HG03520 (cell line): Measurements from ENCODE around the gene SOD2.
"Not testable (repeated sequence)": the region's sequence is repeated elsewhere in the genome, so short reads cannot be mapped to it uniquely, and the experiment has no call there.

ENCODE experiments used
- ATAC-seq: cut with Tn5 transposase; IDR thresholded peaks from one replicate; pipeline ENCODE4 v1.9.1; 2021; ENCODE audit warnings: mild to moderate bottlenecking, moderate library complexity; ENCODE audit not compliant: unreplicated experiment

Gene SOD2

DNA sequence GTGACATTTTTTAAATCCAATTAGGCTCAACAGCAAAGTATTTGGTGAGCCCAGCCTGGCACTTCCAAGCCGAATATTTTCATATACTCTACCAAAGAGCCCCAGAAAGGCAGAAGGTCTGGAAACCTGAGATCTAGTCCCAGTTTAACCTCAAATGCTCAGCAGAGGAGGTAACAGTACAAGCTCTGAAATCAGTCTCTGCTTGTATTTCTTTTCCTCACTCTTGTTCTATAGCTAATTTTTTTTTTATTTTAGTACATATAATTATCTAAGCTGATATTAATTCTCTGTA, 9.1 kb downstream of the SOD2 start:
- ATAC-seq = no peak

DNA sequence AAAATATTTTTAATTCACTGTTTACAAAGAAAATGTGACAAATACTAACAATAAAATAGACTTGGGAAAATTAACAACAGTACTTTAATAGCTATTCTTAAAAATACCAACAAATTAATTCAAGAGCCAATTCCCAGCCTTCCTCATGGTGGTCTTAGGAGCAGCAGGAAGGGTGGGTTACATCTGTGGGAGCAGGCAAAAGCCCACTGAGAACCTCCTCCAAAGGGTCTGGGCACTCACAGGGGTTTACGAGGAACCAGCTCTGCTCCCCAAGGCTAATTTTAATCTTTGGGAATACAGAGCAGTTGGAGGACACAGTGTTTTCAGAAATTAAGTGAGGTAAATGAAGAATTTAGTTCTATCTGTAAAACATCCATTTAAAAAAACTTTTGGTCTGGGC, 10.2 kb downstream of the SOD2 start:
- no peak for ATAC-seq

DNA sequence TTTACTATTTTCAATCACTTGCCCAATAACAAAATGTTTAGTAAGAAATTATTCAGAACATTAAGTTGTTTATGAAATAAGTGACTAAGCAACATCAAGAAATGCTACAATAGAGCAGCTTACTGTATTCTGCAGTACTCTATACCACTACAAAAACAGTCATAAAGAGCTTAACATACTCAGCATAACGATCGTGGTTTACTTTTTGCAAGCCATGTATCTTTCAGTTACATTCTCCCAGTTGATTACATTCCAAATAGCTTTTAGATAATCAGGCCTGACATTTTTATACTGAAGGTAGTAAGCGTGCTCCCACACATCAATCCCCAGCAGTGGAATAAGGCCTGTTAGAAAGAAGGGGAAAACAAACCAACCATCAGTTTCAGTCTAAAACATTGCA, 10.7 kb downstream of the SOD2 start:
- ATAC-seq = no peak

DNA sequence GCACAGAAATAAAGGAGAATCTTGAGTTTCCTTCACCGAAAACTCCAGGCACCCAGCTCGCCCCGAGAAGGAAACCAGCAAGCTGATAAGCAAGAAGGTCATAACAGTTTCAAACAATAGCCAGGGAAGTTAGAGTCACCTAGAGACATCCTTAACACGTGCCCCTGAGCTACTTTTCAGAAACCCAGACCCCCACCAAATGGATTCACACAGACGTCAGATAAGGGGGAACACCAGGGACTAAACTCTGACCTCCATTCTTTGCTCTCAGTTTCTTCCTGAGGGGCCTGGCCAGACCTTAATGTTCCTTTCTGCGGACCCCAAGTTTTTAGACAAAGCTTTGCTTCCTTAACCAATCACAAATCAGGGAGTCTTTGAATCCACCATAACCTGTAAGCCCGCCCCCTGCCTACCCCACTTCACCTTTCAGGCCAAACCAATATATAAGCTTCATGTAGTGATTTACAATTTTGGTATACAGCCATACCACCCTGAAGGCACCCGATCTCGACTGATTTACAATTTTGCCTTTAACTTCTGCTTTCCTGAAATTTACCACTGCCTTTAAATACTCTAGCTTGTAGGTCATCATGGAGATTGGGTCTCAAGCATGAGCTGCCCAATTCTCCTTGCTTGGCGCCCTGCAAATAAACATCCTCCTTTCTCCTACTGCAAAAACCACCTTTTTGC, 11.7 kb downstream of the SOD2 start:
- no peak for ATAC-seq

DNA sequence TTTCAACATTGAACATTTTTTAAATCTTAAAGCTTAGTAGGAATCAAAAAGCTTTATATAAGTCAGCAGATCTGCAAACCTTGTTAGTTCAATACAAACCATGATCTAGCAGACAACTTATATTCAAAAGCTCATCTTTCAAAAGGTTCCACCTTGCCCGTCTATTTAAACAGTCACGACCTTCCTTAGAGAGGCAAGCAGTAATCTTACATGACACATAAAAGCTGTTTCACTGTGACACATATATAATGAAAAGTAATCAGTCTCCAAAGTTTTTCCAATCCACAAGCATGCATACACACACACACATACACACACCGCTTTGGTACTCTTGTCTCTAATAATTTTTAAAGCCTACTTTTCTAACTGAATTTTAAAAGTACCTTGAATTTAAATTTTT, 12.9 kb downstream of the SOD2 start:
- no peak for ATAC-seq

DNA sequence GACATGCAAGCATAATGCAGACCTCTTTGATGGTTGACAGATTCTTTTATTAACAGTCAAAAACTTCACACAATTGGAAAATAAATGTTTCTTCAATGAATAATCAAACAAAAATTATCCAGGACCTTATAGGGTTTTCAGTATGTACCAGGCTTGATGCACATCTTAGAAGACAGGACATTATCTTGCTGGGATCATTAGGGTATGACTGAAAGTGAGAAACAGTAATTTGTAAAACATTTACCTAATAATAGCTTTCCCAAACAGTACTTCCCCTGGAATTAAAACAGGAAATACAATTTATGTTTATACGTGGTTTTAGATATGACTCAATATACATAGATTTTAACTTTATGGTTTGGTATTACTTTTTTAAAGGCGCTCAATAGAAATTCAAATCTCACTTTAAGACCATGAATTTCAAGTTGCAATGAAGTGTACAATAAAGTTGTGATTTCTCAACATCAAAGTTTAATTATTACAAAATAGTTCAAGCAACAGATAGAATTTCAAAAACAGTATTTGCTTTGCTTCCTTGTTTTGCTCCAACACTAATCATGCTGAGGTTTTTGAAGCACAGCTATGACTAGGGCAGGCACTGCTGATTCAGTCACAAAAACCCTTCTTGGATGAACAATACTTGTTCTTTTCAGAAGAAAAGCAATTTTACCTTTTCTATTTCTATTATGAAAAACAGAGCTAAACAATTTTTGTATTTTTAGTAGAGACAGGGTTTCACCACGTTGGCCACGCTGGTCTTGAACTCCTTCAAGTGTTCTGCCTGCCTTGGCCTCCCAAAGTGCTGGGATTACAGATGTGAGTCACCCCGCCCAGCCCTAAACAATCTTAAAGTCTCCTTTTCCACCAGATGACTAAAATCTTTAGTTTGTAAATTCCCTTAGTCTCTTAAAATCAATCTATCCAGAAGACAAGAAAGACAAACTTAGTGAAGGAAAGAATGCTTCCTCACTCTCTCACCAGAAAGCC, 13.7 kb downstream of the SOD2 start:
- ATAC-seq = no peak

DNA sequence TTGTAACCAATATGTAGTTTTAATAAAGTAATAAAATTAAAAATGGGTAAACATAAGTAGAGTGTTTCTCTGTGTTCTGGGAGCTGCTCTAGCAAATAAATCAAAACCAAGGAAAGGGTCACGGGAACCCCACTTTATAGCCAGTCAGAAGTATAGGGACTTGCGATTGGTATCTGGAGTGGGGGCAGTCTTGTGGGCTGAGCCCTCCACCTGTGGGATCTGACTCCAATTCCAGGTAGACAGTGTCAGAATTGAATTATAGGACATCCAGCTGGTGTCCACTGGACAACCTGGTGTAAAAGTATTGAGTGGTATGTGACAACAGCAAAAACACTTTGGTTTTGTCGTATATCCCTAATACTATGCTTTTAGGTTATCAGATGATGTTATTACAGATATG, 14.5 kb downstream of the SOD2 start:
- no peak for ATAC-seq

DNA sequence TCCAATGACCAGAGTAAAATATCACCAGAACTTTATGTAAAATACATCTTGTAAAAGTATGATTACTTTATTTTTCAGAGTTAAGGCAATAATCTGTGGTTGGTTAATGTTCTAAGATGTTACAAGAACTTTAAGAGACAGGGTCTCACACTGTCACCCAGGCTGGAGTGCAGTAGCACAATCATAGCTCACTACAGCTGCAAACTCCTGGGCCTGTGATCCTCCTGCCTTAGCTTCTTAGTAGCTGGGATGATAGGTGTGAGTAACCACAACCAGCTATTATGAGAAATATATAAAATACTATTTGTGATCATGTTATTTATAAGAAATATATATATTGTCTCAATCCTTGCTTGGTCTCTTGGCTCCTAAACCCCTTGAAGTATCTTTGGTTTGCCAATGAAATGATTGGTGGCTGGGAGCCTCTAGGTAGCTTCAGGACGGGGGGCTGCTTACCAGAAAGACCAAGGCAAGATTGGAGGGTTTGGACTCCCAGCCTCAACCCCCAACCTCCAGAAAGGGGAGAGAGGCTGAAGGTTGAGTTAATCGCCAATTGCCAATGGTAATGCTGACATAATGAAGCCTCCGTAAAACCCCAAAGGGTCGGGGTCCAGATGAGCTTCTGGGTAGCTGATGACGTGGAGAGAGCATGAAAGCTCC, 15.4 kb downstream of the SOD2 start:
- ATAC-seq = no peak

DNA sequence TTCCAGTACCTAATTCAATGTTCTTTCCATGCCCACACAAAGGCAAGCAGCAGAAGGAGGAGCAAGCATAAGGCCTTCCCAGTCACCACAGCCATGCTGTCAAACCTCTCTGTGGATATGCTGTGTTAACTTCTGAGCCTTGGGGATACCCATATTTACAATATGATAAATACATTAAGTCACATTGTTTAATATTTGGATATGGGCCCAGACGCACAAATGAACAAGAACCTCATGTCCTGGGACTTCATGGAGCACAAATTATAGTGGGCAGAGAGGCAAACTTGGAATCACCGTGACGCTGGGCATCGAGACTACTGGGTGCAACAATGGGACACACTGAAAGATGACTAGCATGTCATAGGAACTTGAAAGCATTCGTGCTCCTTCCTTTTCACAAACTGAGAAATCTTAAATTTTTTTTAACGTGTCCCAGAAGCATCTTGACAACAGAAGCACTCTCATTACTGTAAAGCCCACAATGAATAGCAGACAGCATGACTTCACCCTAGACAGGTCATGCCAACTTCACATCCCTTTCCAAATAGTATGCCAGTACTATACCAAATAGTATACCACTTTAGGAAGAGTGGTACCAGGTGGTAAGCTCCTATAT, 16.0 kb downstream of the SOD2 start:
- no peak for ATAC-seq

DNA sequence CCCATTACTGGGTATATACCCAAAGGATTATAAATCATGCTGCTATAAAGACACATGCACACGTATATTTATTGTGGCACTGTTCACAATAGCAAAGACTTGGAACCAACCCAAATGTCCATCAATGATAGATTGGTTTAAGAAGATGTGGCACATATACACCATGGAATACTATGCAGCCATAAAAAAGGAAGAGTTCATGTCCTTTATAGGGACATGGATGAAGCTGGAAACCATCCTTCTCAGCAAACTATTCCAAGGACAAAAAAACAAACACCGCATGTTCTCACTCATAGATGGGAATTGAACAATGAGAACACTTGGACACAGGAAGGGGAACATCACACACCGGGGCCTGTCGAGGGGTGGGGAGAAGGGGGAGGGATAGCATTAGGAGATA, 16.8 kb downstream of the SOD2 start:
- not testable (repeated sequence) for ATAC-seq

DNA sequence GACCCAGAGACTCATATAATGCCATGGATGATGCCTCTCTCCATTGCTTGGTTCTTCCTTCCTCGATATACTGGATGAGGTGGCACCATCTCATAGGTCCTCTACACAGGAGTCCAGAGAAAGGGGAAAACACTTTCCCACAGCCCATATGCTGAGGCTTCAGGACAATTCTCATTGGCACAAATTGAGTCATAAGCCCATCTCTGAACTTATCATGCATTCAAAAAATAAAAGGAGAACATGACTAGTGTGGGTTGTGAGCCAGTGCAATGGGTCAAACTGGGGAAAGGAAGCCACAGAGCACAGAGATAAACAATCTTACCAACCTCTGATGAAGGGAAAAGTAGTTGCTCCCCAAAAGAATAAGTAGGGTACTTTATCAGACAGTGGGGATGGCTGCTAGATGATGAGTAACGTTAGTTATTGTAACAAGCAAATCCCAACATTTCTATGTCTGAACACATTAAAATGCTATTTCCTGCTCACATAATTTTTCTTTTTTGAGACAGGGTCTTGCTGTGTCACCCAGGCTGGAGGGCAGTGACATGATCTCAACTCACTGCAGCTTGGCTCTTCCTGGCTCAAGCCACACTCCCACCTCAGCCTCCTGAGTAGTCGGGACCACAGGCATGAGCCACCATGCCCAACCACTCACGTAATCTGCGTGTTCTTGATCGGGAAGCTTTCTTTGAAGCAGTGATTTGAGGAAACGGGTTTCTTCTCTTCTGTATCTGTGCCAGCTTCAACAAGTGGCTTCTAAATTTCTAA, 27.0 kb downstream of the SOD2 start:
- ATAC-seq = no peak

DNA sequence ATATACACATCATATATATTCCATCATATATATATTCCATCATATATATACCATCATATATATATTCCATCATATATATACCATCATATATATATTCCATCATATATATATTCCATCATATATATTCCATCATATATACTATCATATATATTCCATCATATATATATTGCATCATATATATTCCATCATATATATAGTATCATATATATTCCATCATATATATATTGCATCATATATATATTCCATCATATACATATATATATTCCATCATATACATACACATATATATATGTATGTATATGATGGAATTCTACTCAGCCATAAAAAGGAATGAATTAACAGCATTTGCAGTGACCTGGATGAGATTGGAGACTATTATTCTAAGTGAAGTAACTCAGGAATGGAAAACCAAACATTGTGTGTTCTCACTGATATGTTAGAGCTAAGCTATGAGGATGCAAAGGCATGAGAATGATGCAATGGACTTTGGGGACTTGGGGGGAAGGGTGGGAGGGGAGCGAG, 29.6 kb downstream of the SOD2 start:
- not testable (repeated sequence) for ATAC-seq

DNA sequence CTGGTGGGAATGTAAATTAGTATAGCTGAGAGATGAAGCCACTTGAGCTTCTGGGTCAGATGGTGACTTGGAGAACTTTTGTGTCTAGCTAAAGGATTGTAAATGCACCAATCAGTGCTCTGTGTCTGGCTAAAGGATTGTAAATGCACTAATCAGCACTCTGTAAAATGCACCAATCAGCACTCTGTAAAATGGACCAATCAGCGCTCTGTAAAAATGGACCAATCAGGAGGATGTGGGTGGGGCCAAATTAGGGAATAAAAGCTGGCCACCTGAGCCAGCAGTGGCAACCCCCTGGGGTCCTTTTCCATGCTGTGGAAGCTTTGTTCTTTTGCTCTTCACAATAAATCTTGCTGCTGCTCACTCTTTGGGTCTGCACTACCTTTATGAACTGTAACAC, 31.1 kb downstream of the SOD2 start:
- ATAC-seq = not testable (repeated sequence)

DNA sequence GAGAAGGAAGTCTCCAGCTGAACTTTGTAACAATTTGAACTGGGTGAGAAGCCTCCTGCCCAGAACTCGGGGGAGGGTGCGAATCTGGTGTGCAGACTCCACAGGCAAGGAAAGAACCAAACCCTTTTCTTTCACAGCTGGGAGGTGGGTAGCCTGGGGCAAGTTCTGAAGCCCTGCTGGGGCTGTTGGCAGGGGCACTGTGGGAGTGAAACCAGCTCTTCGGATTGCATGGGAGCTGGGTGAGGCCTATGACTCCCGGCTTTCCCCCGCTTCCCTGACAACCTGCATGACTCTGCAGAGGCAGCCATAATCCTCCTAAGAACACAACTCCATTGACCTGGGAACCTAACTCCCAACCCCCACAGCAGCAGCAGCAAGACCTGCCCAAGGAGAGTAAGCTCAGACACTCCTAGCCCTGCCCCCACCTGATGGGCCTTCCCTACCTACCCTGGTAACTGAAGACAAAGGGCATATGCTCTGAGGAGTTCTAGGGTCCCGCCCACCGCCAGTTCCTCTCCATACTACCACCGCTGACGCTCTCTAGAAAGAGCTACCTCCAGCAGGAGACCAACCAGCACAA, 37.5 kb downstream of the SOD2 start:
- no peak for ATAC-seq

DNA sequence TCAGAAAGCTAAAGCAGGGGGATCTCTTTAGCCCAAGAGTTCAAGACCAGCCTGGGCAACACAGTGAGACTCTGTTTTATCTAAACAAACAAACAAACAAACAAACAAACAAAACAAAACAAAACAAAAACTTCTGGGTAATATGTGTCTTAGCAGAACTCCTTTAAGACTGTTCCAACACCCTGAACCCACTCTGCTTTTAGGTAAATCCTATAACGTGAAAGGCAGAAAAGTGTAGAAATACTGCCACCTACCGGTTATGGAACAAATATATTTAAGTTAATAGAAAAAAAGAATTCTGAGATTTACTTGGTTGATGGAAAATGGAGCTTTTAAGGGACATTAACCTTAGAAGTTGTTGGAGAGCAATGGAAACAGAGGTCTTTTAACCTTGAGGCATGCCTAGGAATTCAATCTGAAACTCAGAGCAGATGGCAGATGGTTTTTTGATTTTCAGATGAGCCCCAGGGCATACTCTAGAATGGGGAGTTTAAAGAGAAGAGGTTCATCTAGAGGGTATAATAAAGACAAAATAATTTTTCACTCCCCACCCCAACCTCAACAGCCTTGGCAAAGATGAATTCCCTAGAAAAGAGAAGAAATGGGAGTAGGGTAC, 38.5 kb downstream of the SOD2 start:
- ATAC-seq = no peak

DNA sequence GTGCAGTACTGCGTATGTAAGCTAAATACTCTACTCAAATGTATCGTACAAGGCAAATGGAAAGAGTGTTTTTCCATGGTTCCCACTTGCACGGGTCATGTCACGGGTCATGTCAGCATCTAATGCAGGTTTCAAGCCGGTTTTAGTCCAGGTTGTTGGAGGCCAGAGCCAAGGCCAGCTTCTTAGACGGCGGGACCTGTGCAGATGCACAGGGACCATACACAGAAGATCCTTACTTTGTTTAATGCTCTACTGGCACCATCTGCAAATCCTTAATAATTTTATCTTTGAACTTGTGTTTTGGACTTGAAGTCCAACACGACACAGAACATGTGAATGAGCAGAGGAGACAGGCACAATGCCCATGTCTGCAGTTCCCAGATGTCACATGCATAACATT, 42.7 kb downstream of the SOD2 start:
- no peak for ATAC-seq

DNA sequence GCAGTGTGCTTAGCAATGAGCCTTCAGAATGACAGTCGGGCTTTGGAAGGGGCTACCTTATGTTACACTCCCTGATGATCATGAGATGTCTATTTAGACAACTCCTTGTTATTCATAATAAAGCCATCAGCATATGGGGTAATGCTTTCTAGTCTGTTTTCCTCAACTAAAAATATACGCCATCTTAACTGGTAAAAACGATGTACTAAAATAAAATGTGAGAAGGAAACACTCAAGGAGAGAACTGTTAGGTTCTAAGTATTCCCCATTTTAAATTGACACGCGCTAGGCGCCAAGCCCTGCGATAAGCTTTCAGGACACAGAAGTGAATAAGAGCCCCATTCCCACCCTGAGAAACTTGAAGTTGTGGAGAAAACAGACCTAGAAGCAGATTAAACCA, 43.6 kb downstream of the SOD2 start:
- ATAC-seq = no peak

DNA sequence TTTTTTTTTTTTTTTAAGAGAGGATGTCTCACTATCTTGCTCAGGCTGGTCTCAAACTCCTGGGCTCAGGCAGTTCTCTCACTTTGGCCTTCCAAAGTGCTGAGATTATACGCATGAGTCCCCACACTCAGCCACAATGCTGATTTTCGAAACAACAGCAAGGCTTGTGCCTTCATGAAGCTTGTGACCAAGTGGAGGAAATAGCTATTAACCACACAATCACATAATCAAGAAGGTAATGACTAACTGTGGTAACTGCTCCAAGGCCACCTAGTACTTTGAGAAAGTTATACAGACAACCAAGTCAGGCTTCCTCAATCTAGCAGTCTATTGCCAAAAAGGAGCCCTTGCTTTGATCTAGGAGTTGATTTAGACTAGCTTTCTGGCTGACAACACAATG, 46.3 kb downstream of the SOD2 start:
- ATAC-seq = peak; percentile 97

DNA sequence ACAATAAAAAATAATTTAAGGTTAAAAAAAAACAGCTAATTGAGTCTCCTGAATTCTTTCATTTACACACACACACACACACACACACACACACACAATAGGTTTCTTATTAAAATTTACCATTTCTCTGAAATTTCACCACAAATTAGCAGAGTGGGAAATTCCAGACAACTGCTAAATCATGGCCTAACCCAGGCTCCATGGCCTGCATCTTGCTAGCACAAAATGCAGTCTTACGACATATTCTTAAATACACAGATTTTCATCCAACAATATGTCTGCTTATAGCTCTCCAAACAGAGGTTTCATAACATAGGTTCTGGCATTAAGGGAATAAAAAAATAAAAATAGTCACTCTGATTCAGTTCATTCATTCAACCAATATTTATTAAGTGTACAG, 46.9 kb downstream of the SOD2 start:
- ATAC-seq = no peak

DNA sequence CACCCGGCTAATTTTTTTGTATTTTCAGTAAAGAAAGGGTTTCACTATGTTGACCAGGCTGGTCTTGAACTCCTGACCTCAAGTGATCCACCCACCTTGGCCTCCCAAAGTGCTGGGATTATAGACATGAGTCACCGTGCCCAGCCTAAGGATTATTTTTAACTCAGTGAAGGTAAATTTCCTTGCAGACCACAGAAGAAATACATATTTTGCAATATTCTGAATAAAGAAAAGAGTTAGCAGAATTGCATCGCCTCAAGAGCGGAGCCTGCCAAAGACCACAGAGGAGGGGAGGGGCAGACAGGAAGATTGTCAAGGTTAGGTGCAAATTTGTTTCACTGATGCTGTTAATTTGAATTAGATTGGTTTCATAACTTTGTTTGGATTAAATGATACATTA, 47.4 kb downstream of the SOD2 start:
- no peak for ATAC-seq
